Stimulated activated CD8-positive, alpha-beta memory T cell treated with anti-CD3 and anti-CD28 coated beads, Interleukin-12 subunit alpha, Interleukin-12 subunit beta, amount 100 ng/mL, for 4 hours (primary cell): ENCODE data around the gene C1QTNF8.

Source experiments
- DNase-seq: peaks from one replicate; pipeline ENCODE4 v3.0.0-alpha.2; 2020; ENCODE audit warnings: low read depth

Gene C1QTNF8

GRCh38 chr16:1077877-1078578 is 18.0 kb downstream of the C1QTNF8 start:
- no peak for DNase-seq

- no peak for DNase-seq
Measured at GRCh38 chr16:1076801-1077576, 19.1 kb downstream of the C1QTNF8 start.

- DNase-seq = no peak
Measured at GRCh38 chr16:1075546-1075945, 20.5 kb downstream of the C1QTNF8 start.

GRCh38 chr16:1074379-1074649 is 21.7 kb downstream of the C1QTNF8 start:
- DNase-seq = no peak

- no peak for DNase-seq
Measured at GRCh38 chr16:1073566-1074378, 22.3 kb downstream of the C1QTNF8 start.

GRCh38 chr16:1073262-1073558 is 22.8 kb downstream of the C1QTNF8 start:
- no peak for DNase-seq

GRCh38 chr16:1072526-1073261 is 23.4 kb downstream of the C1QTNF8 start, which contains the start of gene SSTR5:
Gene SSTR5 (plus strand): TSS chr16:1072747. CDS start chr16:1078869, 6,122 bp downstream.
- no peak for DNase-seq

GRCh38 chr16:1071561-1072225 is 24.4 kb downstream of the C1QTNF8 start:
- no peak for DNase-seq

GRCh38 chr16:1070864-1071408 is 25.1 kb downstream of the C1QTNF8 start:
- DNase-seq = no peak

- no peak for DNase-seq
Measured at GRCh38 chr16:1070084-1070863, 25.8 kb downstream of the C1QTNF8 start.

GRCh38 chr16:1069154-1069553 is 26.9 kb downstream of the C1QTNF8 start:
- DNase-seq = no peak

- no peak for DNase-seq
Measured at GRCh38 chr16:1068451-1068850, 27.6 kb downstream of the C1QTNF8 start.

GRCh38 chr16:1067629-1068028 is 28.4 kb downstream of the C1QTNF8 start:
- DNase-seq = no peak

- DNase-seq = no peak
Measured at GRCh38 chr16:1066584-1067172, 29.4 kb downstream of the C1QTNF8 start.

- DNase-seq = no peak
Measured at GRCh38 chr16:1065469-1066128, 30.4 kb downstream of the C1QTNF8 start.

GRCh38 chr16:1063728-1064127 is 32.3 kb downstream of the C1QTNF8 start:
- DNase-seq = no peak

- DNase-seq = no peak
Measured at GRCh38 chr16:1062895-1063294, 33.1 kb downstream of the C1QTNF8 start.

- no peak for DNase-seq
Measured at GRCh38 chr16:1061769-1062505, 34.1 kb downstream of the C1QTNF8 start.
